LNCAP (cell line): ENCODE results near the gene SLC22A2.

ENCODE experiments used
- TF ChIP-seq, protein P1 (sequence below): fragments of 450-650 bp; IDR thresholded peaks from 2 replicates; pipeline ENCODE4 v1.5.1; 2017; ENCODE audit warnings: mild to moderate bottlenecking

SLC22A2 gene

DNA sequence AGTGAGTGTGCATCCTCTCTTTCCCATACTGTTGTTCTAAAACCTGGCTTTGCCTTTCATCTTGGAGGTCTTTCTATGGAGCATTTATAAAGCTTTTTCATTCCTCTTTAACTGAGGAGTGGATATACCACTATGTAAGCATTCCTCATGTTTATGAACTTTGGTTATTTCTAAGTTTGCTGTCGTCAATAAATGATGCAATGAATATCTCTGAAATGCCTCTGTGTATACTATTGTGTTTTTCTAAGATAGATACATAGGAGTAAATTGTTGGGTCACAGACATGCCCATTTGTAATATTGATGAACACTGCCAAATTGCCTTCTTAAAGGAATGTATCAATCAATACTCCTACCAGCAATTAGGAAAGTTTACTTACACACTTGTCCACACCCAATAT, 53.9 kb downstream of the SLC22A2 start:
- TF ChIP-seq, protein P1, sequence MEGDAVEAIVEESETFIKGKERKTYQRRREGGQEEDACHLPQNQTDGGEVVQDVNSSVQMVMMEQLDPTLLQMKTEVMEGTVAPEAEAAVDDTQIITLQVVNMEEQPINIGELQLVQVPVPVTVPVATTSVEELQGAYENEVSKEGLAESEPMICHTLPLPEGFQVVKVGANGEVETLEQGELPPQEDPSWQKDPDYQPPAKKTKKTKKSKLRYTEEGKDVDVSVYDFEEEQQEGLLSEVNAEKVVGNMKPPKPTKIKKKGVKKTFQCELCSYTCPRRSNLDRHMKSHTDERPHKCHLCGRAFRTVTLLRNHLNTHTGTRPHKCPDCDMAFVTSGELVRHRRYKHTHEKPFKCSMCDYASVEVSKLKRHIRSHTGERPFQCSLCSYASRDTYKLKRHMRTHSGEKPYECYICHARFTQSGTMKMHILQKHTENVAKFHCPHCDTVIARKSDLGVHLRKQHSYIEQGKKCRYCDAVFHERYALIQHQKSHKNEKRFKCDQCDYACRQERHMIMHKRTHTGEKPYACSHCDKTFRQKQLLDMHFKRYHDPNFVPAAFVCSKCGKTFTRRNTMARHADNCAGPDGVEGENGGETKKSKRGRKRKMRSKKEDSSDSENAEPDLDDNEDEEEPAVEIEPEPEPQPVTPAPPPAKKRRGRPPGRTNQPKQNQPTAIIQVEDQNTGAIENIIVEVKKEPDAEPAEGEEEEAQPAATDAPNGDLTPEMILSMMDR, result no peak

DNA sequence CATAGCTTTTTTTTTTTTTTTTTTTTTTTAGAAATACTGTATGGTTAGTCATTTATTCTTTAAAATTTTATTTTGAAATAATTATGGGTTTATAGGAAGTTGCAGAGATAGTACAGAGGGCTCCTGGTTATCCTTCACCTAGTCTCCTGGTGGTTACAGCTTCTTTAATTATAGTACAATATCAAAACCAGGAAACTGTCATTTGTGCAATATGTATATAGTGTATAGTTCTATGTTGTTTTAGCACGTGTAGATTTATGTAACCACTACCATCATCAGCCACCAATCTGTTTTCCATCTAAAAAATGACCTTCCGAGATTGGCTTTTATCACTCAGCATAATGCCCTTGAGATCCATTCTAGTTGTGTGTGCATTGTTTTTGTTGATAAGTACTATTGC, 54.7 kb downstream of the SLC22A2 start:
- TF ChIP-seq, protein P1, result no peak

DNA sequence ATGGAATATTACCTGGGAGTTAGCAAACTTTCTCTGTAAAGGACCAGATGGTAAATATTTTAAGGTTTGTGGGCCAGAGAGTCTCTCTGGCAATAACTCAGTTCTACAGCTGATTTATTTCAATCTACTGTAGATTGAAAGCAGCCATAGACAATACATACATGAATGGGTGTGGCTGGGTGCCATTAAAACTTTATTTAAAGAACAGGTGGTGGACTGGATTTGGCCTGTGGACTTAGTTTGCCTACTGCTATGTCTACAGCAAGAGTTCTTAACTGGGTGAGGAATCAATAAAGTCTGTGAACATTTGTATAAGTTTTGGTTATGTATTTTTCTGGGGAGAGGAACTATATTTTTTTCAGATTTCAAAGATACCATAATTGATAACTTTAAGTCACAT, 55.1 kb downstream of the SLC22A2 start:
- TF ChIP-seq, protein P1, result no peak

DNA sequence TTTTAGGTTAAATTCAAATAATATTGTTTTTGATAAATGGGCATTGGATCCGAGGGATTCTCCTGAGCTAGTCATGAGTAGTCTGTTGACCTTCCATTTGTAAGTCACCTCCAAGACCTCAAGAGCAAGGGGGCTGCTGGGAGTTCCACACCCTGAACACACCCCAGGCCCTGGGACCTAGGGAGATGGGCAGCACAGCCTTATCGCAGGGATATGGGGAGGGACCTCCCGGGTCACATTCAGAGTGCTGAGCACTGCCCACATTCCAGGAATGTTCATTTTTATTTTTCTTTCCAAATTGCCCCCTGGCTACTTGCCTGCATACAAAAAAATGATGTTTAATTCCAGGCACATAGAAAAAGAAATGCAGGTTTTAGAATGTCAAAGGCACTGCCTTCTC, 55.5 kb downstream of the SLC22A2 start:
- TF ChIP-seq, protein P1, result no peak

DNA sequence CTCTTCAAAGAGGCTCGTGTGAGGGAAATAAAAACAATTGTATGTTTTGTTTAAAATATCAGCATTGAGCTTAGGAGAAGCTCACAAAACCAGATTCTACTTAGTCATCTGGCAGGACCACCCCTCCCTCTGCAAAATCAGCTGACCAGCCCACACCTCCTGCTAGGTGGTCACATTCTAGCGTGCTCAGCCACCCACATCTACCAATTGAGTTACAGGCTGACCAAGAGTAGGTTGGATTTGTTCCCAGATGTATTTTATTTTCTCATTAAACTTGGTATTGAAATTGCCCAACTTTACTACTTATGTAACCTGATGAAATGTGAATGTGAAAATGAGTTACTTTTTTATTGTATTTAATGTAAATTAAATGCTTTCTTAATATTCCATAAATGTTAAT, 56.2 kb downstream of the SLC22A2 start:
- TF ChIP-seq, protein P1, result no peak

DNA sequence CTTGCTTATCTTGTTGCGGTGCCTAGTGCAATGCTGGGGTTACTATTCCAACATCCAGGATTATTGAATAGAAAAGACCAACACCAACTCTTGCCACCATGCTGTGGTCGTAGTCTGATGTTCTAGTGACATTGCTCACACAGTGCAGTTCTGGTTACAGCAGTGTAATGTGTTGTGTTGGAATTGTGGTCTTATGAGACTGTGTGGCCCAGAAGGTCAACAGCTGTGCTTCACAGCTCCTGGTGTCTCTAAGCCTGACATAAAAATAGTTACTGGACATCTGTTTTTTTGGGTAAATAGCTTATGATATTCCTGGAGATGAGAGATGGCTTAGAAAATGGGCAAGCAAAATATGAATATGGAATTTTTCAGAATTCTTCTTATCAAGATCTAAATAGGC, 57.6 kb downstream of the SLC22A2 start:
- TF ChIP-seq, protein P1, result no peak

DNA sequence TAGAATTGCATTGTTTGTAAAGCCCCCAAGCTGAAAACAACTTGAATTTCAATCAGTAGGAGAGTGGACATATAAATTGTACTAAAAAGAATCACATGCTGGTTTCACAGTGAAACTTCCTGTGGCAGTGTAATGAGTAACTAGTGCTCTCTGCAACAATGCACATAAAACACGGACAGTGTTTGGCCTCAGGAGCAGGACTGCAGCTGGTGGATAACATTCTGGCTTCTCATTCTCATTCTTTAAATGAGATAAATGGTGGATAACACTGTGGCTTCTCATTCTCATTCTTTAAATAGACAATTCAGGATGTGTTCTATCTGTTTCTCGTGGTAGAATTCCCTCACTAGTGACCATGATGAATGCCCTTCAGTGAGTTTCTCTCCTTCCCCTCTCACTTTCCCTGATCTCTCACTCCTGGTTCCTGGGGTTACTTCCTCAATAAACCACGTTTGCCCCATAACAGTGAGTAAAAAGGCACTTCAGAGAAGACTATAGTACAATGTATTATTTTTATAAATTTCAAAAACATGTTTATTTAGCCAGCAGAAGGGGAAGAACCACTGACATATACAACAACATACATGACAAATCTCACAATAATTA, 59.9 kb downstream of the SLC22A2 start:
- TF ChIP-seq, protein P1, result no peak

DNA sequence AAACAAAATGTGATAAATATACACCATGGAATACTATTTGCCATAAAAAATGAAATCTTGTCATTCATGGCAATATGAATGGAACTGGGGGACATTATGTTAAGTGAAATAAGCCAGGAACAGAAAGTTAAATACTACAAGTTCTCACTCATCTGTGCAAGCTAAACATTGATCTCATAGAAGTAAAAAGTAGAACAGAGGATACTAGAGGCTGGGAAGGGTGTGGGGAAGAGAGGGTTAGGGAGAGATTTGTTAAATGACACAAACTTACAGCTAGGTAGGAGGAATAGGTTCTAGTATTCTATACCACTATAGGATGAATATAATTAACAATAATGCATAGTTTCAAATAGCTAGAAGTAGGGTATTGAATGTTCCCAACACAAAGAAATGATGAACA, 61.0 kb downstream of the SLC22A2 start:
- TF ChIP-seq, protein P1, result no peak
